Endothelial cell of umbilical vein (primary cell): ENCODE data around the gene TSR3.

ENCODE experiments used
- EZH2 ChIP-seq: IDR thresholded peaks from 2 replicates; pipeline ENCODE4 v1.6.1; 2012; ENCODE audit warnings: borderline replicate concordance, low read depth, mild to moderate bottlenecking, moderate library complexity, low read length, inconsistent platforms; ENCODE audit not compliant: severe bottlenecking
- MYC ChIP-seq: IDR thresholded peaks from one replicate; pipeline ENCODE4 v1.6.1; 2011; ENCODE audit warnings: mild to moderate bottlenecking, low read depth, low read length
- POLR2A ChIP-seq: IDR thresholded peaks from 2 replicates; pipeline ENCODE4 v1.6.1; 2012; ENCODE audit warnings: low read depth, mild to moderate bottlenecking, control low read depth, low read length
- POLR2AphosphoS5 ChIP-seq: IDR thresholded peaks from 2 replicates; pipeline ENCODE4 v1.6.1; 2012; ENCODE audit warnings: low read depth, mild to moderate bottlenecking, control low read depth, low read length, moderate library complexity; ENCODE audit not compliant: insufficient read depth
- TF ChIP-seq, protein P1 (sequence below), 2 donors: IDR thresholded peaks; 1 replicate in 1 of 2; 2 replicates in 1 of 2; pipeline ENCODE4 v1.5.1; 2011; ENCODE audit warnings: low read length in 2 of 2, mild to moderate bottlenecking in 2 of 2, moderate library complexity in 2 of 2, control low read depth in 1 of 2, inconsistent platforms in 1 of 2, low read depth in 1 of 2; ENCODE audit not compliant: insufficient read depth in 1 of 2; ENCODE audit errors: extremely low read depth in 1 of 2

DNA sequence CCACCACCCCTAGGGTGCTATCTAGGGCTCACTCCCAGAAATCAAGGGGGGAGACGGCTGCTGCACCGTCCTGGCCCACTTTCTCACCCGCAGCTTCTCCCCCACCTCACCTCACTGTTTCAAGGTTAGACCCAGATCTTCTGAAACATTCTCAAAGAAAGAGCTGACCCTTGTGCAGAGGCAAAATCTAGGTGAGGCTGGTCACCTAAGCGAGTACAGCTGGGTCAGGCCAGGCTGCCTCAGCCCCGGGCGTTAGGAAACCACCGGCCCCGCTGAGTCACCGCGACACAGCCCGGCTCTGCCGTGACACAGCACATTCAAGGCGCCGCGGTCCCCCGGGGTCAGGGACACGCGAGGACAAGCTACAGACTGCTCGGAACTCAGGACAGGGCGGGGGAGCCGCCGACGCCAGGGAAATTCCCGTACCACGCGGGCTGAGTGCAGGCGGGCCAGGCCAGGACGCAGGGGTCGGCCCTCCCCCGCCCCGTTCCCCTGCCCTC, 27.2 kb upstream of the TSR3 start:
- no peak for TF ChIP-seq POLR2A
- TF ChIP-seq EZH2 = no peak
- TF ChIP-seq, protein P1, sequence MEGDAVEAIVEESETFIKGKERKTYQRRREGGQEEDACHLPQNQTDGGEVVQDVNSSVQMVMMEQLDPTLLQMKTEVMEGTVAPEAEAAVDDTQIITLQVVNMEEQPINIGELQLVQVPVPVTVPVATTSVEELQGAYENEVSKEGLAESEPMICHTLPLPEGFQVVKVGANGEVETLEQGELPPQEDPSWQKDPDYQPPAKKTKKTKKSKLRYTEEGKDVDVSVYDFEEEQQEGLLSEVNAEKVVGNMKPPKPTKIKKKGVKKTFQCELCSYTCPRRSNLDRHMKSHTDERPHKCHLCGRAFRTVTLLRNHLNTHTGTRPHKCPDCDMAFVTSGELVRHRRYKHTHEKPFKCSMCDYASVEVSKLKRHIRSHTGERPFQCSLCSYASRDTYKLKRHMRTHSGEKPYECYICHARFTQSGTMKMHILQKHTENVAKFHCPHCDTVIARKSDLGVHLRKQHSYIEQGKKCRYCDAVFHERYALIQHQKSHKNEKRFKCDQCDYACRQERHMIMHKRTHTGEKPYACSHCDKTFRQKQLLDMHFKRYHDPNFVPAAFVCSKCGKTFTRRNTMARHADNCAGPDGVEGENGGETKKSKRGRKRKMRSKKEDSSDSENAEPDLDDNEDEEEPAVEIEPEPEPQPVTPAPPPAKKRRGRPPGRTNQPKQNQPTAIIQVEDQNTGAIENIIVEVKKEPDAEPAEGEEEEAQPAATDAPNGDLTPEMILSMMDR (IDR thresholded peaks at IDR 0.05; ENCODE audit: extremely low read depth in 1 of 2, insufficient read depth in 1 of 2, low read depth in 1 of 2, low read length in 2 of 2) = no peak
- TF ChIP-seq MYC = no peak
- no peak for TF ChIP-seq POLR2AphosphoS5
